ENCODE data around the gene AICDA.
"Not testable (repeated sequence)": the region's sequence is repeated elsewhere in the genome, so short reads cannot be mapped to it uniquely, and the experiment has no call there.

The AICDA gene

DNA sequence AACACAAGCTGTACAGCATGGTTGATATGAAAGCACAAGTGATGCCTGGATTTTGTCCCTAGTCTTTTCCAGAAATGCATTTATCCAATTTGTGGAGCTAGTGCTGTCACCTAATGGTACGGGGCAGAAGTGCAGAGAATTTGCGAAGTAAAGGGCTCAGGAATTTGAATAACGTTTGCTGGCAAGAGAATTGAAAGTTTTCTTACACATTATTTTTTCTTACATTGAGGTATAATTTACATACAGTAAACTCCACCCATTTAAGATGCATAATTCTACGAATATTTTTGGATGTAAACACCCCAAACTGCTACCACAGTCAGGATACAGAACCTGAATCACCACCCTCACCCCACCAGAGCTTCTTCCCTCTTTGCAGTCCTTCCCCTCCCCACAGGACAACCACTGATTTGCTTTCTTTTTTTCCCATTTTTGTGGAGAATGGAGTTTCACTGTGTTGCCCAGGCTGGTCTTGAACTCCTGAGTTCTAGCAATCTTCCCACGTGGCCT lies 3.5 kb downstream of the AICDA start:
- peak; percentile 65 for DNase-seq (ENCODE audit: low spot score)

- DNase-seq (ENCODE audit: low spot score), result no peak
Observed at GRCh38 chr12:8606890-8607289, 5.8 kb downstream of the AICDA start.

- DNase-seq (ENCODE audit: low spot score), result no peak
Observed at GRCh38 chr12:8605057-8605456, 7.6 kb downstream of the AICDA start.

DNA sequence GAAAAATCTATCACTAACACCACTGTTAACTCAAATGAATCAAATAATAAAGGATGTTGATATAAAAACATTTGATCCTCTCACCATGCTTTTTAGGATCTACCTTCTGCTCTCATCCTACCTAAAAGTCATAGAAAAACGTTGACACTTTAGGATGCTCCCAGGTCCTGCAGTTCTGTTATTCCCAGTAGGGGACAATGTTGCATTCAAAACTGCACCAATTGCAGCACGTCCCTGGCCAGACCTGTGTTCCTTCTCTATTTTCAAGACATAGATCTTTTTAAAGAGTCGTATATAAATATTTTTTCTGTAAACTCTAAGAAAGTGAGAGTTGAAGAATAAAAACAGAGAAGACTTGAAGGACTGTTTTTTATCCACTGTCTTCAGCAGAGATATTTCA lies 8.8 kb downstream of the AICDA start:
- peak; percentile 19 for DNase-seq (ENCODE audit: low spot score)

- no peak for DNase-seq (ENCODE audit: low spot score)
Observed at GRCh38 chr12:8603286-8603685, 9.4 kb downstream of the AICDA start.

DNA sequence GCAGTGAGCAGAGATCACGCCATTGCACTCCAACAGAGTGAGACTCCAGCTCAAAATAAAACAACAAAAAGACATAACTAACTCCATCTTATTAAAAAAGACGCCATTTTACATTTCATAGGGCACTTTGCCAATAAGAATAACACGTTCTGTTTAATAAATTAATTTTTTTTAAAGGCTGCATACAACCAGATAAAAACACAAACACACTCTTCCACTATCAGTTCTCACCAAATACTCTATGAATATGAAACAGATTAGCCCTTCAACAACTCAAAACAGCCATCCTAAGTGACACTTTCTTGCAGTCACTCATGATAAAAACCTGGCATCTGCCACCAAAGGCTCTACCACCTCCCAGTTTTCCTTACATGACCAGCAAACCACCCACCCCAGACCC lies 16.1 kb downstream of the AICDA start:
- no peak for DNase-seq (ENCODE audit: low spot score)

- no peak for DNase-seq (ENCODE audit: low spot score)
Observed at GRCh38 chr12:8594072-8594471, 18.6 kb downstream of the AICDA start.

GRCh38 chr12:8593246-8593645 lies 19.4 kb downstream of the AICDA start:
- no peak for DNase-seq (ENCODE audit: low spot score)

- no peak for DNase-seq (ENCODE audit: low spot score)
Observed at GRCh38 chr12:8590842-8591545, 21.7 kb downstream of the AICDA start.

- no peak for DNase-seq (ENCODE audit: low spot score)
Observed at GRCh38 chr12:8589679-8590078, 23.0 kb downstream of the AICDA start.

DNA sequence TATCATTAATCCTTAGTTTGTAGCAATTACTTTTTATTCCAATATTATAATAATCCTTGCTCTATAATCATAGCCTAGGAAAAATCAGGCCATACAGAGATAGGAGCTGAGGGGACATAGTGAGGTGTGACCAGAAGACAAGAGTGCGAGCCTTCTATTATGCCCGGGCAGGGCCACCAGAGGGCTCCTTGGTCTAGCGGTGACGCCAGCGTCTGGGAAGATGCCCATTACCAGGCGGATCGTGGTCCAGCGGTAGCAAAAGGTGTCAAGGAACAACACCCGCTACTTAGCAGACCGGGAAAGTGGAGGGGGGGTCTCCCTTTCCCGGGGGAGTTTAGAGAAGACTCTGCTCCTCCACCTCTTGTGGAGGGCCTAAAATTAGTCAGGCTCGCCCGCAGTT lies 28.2 kb downstream of the AICDA start:
- not testable (repeated sequence) for DNase-seq (ENCODE audit: low spot score)

- no peak for DNase-seq (ENCODE audit: low spot score)
Observed at GRCh38 chr12:8584004-8584403, 28.7 kb downstream of the AICDA start.

DNA sequence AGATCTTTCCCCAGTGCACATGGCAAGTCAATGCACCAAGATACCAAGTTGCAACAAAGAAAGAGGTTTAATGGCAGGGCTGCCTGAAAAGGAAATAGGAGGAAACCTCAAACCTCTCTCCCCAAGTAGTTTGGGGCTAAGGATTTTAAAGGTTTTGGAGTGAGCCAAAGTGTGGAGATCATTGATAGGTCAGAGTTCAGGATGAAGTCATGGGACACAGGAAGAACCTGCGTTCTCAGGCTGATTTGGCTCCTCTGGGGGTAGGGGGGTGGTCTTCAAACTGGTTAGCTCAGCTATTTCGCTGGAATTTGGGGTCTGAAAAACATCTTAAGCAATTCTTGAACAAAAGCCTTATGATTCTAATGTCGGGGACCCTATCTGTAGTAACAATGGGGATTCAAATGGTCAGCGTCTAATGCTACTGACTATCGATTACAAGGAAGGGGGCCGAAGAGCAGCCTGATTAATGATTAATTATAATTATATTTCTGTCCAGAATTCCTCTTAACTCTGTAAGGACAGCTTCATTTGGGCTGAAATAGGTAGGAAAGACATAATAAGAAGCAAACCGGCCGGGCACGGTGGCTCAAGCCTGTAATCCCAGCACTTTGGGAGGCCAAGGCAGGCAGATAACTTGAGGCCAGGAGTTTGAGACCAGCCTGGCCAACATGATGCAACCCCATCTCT lies 31.4 kb downstream of the AICDA start:
- DNase-seq (ENCODE audit: low spot score), result no peak

- DNase-seq (ENCODE audit: low spot score), result no peak
Observed at GRCh38 chr12:8577879-8578278, 34.8 kb downstream of the AICDA start.

GRCh38 chr12:8572507-8572906 lies 40.2 kb downstream of the AICDA start:
- no peak for DNase-seq (ENCODE audit: low spot score)

DNA sequence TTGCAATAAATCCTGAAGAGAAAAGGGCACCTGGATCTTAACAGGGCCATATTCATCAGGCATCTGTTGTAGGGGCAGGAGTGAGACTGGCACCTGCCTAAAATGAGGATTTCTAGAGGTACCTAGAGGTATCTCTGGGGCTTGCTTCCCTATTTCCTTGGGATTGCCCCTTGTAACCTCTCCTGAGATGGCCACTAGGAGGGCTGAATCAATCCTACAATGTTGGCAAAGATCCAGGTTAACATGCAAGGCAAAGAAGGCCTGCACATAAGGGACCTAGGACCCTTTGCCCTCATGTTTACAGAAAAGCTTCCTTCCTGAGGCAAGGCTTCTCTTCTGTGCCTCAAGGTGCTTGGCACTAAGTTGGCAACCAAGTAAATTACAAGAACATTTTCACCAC lies 46.1 kb downstream of the AICDA start:
- no peak for DNase-seq (ENCODE audit: low spot score)

DNA sequence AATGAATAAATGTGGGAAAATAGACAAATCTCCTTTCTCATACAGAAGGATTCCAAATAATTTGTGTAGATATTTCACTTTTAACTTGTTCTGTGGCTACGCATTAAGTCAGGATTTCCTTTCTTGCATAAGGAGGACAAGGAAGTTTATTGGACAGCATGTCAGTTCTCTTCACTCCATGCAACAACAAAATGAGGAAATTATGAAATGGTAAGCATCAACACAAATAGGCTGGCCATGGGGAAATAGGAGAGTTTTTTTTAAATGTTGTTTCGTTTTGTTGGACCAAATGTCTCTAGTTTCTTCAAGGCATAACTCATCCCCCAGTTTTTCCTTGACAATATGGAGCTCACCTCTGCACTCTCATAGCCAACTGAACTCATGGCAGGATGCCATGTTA lies 46.6 kb downstream of the AICDA start:
- DNase-seq (ENCODE audit: low spot score), result not testable (repeated sequence)

GRCh38 chr12:8564656-8565055 lies 48.0 kb downstream of the AICDA start:
- no peak for DNase-seq (ENCODE audit: low spot score)

GRCh38 chr12:8563356-8563755 lies 49.3 kb downstream of the AICDA start:
- no peak for DNase-seq (ENCODE audit: low spot score)

- DNase-seq (ENCODE audit: low spot score), result no peak
Observed at GRCh38 chr12:8562310-8562709, 50.3 kb downstream of the AICDA start.

DNA sequence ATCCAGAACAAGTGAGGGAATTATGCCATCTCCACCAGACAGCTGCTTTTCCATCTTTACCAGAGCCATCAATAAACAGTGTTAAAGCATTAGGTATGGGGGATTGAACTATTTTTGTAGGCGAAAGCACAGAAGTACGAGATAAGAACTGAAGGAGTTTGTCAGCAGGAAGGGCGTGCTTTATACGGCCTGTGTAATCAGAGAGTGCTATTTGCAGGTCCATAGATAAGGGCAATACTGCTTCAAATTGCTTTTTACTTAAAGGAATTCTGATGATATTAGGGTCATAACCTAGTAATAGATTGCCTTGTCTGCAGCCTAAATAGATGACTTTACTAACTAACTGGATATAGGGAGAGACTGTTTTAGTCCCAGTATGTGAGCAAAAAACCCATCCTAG lies 51.6 kb downstream of the AICDA start:
- no peak for DNase-seq (ENCODE audit: low spot score)

GRCh38 chr12:8559676-8560075 lies 53.0 kb downstream of the AICDA start:
- DNase-seq (ENCODE audit: low spot score), result no peak

GRCh38 chr12:8556531-8557097 lies 56.0 kb downstream of the AICDA start:
- no peak for DNase-seq (ENCODE audit: low spot score)

Measured in AG08395 (cell line).